Neutrophil (primary cell): ENCODE data around the gene UBE2J2.

Source experiments
- H3K27ac ChIP-seq: fragments of 200-600 bp; sonication (generic); 2 replicates; pipeline ENCODE4 v1.5.1; 2016; ENCODE audit warnings: mild to moderate bottlenecking, moderate library complexity
- H3K27me3 ChIP-seq: fragments of 200-600 bp; sonication (generic); 2 replicates; pipeline ENCODE4 v1.6.0; 2016; ENCODE audit warnings: mild to moderate bottlenecking
- H3K36me3 ChIP-seq: fragments of 200-600 bp; sonication (generic); 2 replicates; pipeline ENCODE4 v1.5.1; 2017
- H3K4me1 ChIP-seq, 2 experiments: fragments of 200-600 bp in 1 of 2; sonication (generic) in 1 of 2; 1 replicate in 1 of 2; 2 replicates in 1 of 2; pipeline versions ENCODE4 v1.5.1 to v1.6.1; 2013 to 2016; ENCODE audit warnings: low read depth in 1 of 2, low read length in 1 of 2, mild to moderate bottlenecking in 1 of 2, moderate library complexity in 1 of 2; ENCODE audit not compliant: control insufficient read depth in 1 of 2, insufficient read depth in 1 of 2
- H3K4me3 ChIP-seq, 2 experiments: fragments of 200-600 bp in 1 of 2; sonication (generic) in 1 of 2; 1 replicate in 1 of 2; 2 replicates in 1 of 2; pipeline ENCODE4 v1.5.1; 2013 to 2016; ENCODE audit warnings: low read depth in 1 of 2, low read length in 1 of 2, mild to moderate bottlenecking in 1 of 2, moderate library complexity in 1 of 2
- H3K9me3 ChIP-seq: fragments of 200-600 bp; sonication (generic); 2 replicates; pipeline ENCODE4 v1.5.1; 2016
- CTCF ChIP-seq: fragments of 200-600 bp; sonication (generic); IDR thresholded peaks from 2 replicates; pipeline ENCODE4 v1.5.1; 2016; ENCODE audit warnings: antibody characterized with exemption

UBE2J2 gene

DNA sequence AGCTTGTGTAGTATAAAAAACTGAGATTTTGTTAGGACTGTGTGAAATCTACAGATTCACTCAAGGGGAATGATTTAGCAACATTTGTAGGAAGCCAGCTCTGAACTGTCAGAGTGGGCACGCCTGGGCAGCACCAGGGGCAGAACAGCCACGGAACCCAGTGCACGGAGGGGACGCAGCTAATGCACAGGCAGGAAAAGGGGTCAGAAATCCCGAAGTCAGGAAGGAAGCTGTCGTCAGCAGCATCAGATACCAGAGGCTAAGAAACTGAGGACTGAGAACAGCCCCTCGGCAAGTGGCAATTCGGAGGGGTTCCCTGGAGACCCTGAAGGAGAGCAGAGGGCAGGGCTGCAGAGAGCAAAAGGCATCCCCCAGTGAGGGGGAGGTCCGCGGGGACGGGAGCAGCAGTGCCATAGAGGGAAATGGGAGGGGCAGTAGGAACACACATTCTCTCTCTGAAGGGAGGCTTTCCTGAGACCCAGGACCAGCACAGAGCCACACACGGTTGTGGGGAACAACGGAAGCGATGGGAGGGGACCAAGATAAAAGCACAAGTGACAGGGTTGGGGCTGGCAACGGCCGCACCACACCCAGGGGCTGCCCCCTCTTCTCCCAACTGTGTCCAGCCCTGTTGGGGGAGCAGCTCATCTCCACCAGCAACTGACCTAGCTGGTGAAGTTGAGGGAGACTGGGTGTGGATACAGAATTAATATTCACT, 12.7 kb downstream of the UBE2J2 start:
- TF ChIP-seq CTCF = no peak
- no peak overlapping the region for H3K27ac ChIP-seq
- no peaks in the 10 kb centered on the region for H3K9me3 ChIP-seq
- H3K36me3 ChIP-seq = peaks cover 94% of the 10 kb centered on the region
- no peaks in the 10 kb centered on the region for H3K27me3 ChIP-seq
- no peak overlapping the region for H3K4me3 ChIP-seq
- H3K4me1 ChIP-seq = no peaks in the 10 kb centered on the region

- Histone ChIP-seq H3K27me3 (no peaks in the 10 kb centered on the region), H3K4me3 (no peak overlapping the region), H3K4me1 (no peaks in the 10 kb centered on the region), H3K36me3 (peaks cover 94% of the 10 kb centered on the region), H3K9me3 (no peaks in the 10 kb centered on the region), H3K27ac (no peak overlapping the region)
- TF ChIP-seq CTCF = no peak
Observed at GRCh38 chr1:1259951-1260600, 13.6 kb downstream of the UBE2J2 start.

DNA sequence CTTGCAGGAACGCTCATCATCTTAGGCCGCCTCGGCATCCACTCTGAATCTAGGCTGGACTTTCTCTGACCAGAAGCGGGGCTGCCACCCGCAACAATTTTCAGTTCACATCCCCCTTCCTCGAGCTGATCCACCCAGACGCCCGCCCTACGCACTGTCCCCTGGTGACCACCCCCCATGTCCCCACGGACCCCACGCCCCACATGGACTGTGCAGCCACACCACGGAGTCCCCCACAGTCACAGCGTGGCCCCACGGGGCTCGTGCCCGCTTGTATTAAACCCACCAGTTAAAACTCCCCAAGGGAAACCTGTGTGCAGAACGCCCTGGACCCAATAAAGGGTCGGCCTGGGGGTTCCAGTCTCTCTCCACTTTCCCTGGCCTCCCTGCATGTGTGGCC, 14.1 kb downstream of the UBE2J2 start:
- Histone ChIP-seq H3K9me3 (no peaks in the 10 kb centered on the region), H3K36me3 (peaks cover 94% of the 10 kb centered on the region), H3K4me3 (no peak overlapping the region), H3K27ac (no peak overlapping the region), H3K4me1 (no peaks in the 10 kb centered on the region), H3K27me3 (no peaks in the 10 kb centered on the region)
- no peak for TF ChIP-seq CTCF

GRCh38 chr1:1259119-1259488, 14.6 kb downstream of the UBE2J2 start:
- no peaks in the 10 kb centered on the region for H3K9me3 ChIP-seq
- no peak overlapping the region for H3K27ac ChIP-seq
- no peaks in the 10 kb centered on the region for H3K4me1 ChIP-seq
- no peaks in the 10 kb centered on the region for H3K27me3 ChIP-seq
- peaks cover 94% of the 10 kb centered on the region for H3K36me3 ChIP-seq
- no peak for TF ChIP-seq CTCF
- H3K4me3 ChIP-seq = no peak overlapping the region

DNA sequence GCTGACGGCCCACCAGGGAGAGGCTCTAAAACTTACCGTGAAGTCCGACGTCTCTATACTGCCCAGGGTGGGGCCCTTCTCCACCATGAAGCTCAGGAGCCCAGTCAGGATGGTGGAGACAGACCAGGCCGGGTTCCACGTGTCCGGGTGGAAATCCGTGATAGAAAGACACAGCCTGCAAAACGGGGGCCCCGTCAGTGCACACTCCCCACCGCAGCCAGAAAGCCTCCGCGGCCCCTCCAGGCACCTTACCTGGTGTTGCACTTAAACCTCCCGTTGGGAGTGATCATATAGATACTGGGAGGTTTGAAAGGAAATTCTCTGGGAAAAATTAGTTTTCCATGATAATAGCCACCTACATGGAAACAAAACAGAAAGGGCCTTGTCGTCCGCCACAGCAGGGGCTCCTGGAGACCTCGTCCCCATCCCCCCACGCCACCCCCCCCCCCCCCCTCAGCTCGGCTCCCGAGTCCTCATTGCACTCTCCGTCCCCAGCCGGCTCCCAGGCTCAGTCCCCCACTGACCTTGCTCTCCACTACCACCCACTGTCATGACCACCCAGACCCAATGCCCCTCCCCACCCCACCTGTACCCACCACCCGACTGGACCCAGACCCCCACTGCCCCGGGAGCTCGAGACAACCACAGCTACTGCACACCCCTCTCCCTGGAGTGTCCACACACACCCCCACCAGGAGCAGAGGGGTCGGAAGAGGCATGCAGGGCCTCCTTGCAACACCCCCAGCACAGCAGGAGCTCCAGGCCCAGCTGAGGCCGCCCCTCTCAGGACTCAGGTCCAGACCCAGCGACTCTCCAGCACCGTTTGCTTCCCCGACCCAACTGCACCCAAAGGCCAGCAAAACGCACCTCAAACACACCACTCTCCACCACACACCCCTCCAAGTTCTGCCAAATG, 16.4 kb downstream of the UBE2J2 start:
- Histone ChIP-seq H3K27ac (no peak overlapping the region), H3K36me3 (peaks cover 94% of the 10 kb centered on the region), H3K27me3 (no peaks in the 10 kb centered on the region), H3K4me1 (no peaks in the 10 kb centered on the region), H3K4me3 (no peak overlapping the region), H3K9me3 (no peaks in the 10 kb centered on the region)
- no peak for TF ChIP-seq CTCF
